IPS-11a (cell line): ENCODE results near the gene LSS.
"Not testable (repeated sequence)": the region's sequence is repeated elsewhere in the genome, so short reads cannot be mapped to it uniquely, and the experiment has no call there.

Experiments
- H3K4me3 ChIP-seq: one replicate; pipeline ENCODE4 v1.5.1; 2013; ENCODE audit warnings: low read depth, low read length, control low read depth

LSS gene

DNA sequence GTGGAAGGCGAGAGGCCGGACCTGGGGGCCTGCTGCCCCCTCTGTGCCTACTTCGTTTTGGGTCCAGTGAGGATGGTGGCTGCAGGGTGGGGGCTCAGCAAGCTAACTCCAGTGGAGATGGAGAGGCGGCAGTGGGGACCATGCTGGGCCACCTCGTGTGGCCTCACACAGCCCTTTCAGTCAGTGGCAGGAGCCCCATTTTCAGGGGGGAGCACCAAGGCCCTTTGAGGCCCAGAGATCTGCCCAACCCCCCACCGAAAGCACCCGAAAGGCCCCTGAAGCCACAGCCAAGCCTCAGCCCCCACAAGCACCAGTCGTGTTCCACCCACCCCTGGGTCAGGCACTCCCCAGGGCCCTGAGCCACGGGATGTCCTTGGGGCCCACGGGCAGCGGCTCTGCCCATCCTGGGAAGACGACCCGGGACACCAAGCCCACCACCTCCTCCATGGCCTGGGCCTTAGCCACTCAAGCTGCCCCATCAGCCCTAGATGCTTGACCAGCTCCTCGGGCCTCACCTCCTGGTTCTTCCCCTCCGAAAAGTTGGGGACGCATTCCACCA, 73.5 kb downstream of the LSS start:
- H3K4me3 ChIP-seq: no peak overlapping the region

DNA sequence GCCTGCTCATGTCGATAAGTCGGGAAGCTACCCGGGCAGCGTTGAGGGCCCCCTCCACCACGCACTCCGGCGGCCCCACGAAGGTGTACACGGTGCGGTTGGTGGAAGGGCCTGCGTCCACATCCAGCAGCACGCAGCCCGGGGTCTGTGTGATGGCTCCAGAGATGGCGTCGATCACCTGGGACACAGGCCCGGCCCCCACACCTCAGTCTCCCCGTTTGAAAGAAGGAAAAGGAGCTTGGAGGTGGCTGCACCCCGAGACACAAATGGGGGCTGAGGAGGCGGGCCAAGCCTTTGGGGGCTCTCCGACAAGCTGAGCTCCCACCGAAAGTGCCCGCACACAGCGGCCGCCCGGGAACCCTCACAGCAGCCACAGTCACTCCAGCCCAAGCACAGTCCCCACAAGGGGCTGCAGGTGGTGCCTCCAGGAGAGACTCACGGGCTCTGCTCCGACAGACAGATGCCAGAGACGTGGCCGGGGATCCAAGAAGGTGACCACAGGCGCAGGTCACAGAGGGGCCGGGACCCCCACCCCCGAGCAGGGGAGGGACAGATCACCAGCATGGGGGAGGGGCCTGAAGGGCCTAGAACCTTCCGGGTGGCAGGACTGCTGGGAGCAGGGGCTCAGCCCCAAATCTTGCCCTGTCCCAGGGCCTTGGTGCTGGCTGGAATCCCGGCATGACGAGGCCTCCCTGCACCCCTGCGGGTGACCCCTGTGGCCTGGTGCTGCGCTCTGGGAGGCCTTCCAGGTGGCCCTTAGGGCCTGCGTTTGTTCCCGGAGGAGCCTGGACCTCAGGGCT, 74.2 kb downstream of the LSS start:
- H3K4me3 ChIP-seq: no peak overlapping the region

DNA sequence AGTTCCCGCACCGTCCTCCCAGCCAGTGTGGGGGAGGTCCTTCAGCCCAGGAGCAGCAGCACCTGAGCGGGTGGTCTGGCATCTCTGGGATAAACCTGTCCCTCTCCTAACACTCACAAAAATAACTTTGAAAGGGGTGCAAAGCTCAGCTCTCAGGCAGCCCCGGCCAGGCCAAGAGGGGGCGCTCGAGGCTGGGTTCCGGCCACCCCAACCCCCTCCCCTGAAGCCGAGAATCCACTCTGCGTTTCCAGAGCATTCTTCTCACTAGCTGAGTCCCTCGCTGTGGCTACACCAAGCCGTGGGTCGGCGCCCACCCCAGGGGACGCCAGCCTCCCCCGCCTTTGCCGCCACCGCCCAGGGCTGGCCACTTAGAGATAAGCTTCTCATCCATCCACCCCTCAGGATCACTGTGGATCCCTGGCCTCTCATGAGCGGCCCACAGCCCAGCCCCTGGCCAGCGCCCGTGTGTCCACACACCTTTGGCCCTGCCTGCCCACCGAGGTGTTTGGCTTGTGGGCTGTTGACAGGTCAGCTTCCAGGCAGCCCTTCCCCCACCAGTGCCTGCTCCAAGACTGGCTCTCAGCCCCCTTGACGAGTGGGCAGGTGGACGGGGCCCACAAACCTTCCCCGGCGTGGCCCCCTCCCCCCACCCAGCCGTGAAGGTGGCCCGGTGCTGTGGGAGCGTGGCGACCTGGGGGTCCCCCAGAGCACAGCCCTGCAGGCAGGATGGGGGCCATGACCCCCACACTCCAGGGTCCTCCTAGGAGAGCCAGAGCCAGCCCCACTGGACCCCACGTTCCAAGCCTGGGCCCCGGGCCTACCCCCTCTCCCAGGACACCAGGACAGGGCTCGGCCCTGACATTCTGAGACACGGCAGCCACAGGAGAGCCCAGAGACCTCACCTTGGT, 75.1 kb downstream of the LSS start:
- H3K4me3 ChIP-seq: no peak overlapping the region

DNA sequence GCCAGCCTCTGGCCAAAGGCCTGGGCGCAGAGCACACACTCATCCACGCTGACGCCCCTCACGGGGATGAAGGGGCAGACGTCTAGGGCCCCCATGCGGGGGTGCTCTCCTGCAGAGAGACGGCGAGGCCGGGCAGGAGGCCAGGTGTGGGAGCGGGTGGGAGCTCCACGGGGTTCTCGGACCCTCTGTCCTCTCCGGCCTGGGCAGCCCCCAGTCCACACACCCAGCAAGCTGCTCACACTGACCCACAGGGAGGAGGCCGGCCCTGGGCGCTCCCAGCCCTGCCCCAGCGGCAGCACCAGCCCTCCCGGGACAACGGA, 75.7 kb downstream of the LSS start:
- no peak overlapping the region for H3K4me3 ChIP-seq

DNA sequence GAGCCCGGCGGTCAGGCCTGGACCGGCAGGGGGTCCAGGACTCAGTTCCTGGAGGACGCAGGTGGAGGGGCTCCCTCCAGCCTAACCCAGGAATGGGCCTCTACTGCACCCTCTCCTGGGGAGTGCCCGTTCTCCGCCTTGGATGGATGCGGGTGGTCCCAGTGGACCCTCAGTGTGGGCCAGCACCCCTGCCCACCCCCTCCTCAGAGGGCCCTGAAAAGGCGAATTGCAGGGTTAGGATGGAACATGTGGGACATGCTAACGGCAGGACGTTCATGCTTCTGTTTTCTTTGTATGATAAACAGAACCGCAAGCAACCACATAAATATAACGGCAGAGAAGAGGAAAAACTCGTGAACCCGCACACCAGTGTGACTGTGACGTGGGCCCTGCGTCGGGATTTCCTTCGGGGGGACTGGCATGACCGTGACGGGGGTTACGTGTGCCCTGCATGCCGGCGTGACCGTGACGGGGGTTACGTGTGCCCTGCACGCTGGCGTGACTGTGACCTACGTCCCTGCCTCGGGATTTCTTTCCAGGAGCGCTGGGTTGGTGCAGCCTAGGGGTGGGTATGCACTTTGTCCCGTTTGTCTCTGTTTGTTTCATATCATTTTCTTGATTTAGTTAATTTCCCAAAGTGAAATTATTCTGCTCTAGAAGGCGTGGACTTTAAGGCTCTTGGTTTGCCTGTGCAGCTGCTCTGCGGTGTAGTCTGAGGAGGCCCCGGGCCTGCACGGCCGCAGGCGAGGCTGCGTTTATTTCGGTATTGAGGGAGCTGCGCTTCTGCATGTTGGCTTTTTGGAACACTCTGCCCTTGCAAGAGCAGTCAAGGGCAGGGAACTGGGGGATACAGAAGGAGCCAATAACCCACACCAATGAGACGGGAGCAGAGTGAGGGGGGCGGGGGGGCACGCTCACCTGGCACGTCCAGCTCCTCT, 76.3 kb downstream of the LSS start:
- H3K4me3 ChIP-seq: no peak overlapping the region

DNA sequence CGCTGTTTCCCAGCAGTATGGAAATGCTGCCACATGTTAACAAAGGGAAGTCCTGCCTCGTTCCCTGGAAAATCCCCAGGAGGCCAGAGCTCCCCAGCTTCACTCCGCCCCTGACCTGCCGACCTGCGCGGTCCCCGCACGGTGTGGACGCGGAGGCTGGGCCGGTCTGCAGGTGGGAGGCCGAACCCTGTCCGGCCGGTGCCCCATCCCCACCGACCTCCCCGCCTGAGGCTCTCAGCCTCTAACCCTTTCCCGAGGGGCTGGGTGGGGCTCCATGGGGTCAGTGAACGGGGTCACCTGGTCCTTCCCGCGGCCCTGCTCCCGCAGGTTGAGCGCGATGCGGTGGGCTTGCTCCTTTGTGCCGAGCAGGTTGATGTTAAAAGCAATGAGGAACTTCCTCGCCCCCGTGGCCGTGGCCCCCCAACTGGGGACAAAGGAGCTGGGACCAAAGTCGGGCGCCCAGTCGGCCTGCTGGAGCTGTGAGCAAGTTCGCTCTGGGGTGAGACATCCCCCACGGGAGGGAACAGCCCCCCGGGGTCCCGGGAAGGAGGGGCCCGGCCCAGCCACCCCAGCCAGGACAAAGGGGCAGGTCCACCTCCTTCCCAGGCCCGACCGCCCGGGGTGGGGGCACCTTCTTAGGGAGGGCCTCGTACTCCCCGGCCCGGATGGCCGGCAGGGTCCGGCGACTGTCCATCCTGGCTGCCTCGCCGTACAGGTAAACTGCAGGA, 77.1 kb downstream of the LSS start:
- H3K4me3 ChIP-seq: no peak overlapping the region

DNA sequence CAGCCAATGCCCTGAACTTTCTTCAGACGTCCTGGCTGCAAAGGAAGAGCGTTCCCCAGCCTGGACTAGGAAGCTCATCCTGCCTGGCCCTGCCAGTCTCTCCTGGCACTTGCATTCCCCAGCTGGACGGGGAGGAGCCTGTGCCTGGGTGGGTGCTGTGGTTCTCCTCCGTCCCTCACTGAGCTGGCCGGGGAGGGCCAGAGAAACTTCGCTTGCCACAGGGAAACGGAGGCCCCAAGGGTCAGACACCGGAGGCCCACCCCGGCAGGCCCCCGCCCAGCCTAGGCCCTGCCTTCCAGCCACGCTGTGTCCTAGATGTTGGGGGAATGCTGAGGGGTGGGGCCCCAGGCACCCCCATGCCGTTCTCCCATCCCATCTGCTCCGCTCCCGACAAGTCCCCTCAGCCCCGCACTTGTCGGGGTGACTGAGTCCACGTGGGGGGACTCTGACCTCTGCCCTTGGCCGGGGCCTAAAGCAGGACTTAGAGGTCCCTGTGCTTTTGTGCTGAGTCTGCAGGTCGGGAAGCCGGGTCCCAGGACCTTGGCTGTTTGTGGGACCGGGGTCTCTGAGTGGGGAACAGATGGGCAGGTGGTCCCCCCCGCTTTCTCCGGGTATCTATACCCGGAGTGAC, 78.0 kb downstream of the LSS start:
- H3K4me3 ChIP-seq: no peak overlapping the region

DNA sequence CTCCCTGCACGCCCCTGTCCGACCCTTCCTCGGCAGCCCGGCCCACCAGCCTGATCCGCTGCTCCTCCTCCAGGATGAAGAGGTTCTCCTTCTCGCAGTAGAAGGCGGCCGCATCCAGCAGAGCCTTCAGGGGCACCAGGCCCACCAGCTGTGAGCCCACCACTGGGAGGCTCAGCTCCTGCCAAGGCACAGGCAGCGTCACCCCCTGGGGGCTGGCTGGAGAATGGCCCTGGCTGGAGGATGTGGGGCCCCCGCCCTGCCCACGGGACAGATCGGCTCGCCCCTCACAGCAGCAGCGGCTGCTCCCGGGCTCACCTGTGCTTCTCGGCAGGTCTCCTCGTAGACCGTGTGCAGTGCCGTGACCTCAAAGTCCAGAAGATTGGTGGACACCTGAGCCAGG, 78.5 kb downstream of the LSS start:
- H3K4me3 ChIP-seq: no peak overlapping the region

DNA sequence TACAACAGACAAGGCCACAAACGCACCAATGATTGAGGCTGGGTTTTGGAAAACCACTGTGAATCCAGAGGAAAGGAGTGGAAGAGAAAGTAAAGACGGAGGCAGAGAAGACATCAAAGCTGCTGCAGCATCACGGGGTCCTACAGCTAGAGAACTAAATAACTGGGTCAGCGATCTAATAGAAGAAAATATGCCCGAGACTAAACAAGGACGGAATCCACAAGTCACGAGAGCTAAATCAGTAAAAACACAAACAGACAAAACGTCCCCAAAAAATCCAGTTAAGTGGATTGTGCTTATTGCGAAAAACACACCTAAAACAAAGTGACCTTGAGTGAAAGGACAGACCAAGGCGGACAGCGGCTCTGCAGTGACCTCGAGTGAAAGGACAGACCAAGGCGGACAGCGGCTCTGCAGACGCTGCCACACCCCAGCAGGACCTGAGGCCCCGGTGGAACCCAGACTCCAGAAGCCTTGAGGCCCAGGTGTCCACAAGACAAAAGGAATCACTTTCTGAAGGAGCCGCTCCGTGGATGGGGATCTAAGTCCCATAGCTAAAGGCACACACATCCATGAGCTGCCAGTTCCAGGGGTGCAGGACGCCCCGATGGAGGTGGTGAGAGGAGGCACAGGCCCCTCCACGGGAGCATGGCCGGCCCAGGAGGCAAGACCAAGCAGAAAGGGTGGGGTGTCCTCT, 79.2 kb downstream of the LSS start:
- H3K4me3 ChIP-seq: no peak overlapping the region

DNA sequence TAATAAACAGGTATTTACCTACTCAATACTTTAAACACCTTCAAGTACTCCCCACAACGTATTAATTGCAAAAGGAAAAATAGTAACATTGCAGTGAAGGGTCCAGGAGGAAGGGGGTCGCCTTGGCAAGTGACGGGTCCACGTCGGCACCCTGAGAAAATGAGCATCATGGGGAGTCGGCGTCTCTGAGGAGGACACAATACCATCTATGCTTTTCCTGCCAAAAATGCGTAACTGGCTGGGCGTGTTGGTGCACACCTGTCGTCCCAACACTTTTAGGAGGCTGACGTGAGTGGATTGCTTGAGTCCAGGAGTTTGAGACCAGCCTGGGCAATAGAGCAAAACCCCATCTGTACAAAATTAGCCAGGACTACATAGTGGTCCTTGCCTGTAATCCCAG, 80.5 kb downstream of the LSS start:
- H3K4me3 ChIP-seq: no peak overlapping the region

DNA sequence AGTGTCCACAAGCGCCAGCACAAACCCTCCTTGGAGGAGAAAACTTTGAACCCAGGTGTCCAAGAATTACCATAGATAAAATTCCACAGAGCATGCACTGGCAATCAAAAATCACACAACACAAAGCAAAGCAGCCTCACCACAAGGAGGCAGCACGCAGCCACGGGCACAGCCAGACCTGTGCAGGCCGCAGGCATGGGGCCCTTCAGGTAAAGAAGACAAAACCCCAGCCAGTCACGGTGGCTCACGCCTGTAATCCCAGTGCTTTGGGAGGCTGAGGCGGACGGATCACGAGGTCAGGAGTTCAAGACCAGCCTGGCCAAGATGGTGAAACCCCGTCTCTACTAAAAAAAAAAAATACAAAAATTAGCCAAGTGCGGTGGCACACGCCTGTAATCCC, 81.1 kb downstream of the LSS start:
- not testable (repeated sequence) for H3K4me3 ChIP-seq

DNA sequence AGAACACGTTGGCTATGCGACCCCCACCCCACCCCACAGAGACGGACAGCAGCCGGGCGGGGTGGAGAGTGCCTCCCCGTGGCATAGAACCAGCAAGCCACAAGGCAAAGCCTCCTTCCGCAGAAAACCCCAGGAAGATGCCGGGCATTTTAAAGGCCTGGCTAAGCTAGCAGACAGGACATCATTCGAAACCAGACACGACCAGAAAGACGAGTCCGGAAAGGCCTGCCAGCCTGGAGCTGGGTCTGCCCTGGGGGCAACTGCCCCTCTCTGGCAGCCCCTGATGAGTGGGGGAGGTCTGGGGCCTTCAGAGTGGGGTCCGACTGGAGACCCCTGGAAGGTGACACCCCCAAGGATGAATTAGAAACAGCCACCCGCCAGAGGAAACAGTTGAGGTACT, 81.7 kb downstream of the LSS start:
- H3K4me3 ChIP-seq: no peak overlapping the region

DNA sequence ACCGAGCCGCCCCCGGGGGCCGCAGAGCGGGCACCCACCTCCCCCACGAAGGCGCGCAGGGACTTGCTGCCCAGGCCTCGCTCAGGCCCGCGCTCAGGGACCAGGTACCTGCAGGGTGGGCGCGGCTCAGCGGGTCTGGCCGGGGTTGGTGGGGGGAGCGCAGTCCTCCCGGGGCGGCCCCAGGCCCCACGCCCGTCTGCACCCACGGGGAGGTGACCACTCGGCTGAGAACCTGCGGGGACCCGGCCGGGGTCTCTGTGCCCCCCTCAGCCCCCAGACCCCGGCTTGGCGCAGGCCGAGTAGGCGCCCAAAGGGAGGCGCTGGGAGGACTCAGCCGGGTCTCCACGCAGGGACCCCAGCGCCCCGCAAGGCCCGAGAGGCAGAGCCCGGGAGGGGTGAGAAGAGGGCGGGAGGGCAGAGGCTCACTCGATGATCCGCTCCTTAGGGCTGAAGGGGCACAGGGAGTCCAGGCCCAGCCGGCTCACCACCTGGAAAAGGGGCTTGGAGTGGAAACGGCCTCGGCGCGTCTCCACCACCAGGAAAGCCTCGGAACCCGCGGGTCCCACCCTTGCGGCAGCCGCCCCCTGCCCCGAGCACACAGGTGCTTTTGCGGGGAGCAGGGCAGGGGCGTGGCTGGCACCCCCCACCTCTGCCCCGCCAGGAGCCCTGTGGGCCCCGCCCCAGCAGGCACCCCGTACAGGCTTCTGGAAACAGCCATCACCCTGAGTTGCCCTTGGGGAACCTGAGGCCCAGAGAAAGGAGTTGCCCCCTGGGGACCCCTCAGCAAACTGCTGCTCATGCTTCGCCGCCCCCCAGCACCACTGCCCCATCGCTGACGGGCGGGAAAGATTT, 82.5 kb downstream of the LSS start:
- H3K4me3 ChIP-seq: no peak overlapping the region

DNA sequence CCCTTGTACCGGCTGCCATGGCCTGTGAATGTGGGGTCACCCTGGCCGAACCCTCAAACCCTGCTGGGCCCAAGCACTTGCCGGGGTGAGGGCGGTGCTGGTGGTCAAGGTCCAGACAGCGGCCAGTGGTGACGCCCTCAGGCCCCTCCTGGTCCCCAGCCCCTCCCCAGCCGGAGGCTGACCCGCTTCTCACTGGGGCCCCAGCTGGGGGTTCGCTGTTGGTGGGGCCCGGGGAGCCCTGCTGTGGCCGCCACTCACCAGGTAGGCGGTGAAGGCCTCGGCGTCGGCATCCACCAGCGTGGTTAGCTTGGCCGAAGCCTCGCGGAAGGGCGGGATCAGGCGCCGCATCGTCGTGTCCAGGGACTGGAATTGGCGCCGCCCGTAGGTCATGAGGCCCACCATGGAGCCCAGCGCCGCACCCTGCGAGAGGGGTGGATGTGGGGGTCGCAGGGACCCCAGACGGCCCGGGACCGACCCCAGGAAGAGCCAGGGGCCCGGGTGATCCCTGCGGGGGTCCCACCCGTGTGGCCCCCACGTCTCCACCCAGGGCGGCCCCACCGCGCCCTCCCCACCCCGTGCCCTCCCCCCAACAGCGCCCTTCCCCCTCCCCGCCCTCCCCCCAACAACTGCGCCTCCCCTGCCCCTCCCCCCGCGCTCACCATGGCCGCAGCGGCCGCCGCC, 83.3 kb downstream of the LSS start:
- H3K4me3 ChIP-seq: no peak overlapping the region

DNA sequence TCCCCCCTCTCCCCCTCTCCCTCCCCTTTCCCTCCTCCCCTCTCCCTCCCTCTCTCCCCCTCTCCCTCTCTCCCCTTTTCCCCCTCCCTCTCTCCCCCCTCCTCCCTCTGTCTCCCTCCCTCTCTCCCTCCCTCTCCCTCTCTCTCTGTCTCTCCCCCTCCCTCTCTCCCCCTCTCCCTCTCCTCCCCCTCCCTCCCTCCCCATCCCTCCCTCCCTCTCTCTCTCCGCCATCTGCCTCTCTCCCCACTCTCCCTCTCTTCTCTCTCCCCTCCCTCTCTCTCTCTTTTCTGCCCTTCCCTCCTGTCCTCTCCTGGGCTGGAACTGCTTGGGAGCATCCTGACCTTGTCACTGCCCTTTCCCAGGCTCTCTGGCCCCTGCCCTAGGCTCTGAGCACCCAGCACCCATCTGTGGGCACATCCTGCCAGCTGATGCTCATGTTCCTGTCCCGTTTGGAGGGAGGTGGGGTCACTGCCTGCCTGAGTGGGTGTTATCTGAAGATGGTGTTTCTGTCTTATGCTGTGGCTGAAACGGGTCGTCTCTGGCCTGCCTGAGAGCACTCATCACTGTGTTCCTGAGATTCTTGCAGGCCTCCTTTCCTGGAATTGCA, 84.0 kb downstream of the LSS start:
- H3K4me3 ChIP-seq: no peak overlapping the region

DNA sequence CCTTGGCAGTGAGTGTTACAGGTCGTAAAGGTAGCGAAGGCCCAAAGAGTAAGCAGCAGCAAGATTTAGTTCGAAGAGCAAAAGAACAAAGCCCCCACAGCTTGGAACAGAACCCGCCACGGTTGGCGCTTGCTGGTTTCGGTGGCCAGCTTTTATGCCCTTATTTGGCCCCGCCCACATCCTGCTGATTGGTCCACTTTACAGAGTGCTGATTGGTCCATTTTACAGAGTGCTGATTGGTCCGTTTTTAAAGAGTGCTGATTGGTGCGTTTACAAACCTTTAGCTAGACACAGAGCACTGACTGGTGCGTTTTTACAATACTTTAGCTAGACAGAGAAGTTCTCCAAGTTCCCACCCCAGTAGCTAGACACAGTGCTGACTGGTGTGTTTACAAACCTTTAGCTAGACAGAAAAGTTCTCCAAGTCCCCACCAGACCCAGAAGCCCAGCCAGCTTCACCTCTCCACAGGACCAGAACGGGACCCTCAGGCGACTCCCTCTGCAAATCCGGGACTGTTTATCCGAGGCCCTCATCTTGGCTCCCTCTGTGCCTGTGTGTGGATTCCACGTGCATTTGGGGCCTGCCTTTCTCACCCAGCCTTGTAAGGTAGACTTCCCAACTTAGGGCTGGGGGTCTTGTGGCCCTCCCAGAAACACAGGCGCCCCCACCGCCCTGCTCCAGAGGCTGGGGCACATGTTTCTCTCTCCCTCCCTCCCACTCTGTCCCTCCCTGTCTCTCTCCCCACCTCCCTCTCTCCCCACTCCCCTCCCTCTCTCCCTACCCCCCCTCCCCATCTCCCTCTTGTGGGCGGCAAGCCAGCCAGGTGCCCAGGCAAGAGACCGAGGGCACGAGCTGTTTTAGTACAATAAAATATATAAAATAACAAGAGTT, 85.7 kb downstream of the LSS start:
- H3K4me3 ChIP-seq: no peak overlapping the region
